ENCODE data around the gene TMEM169. TPM values are rescaled to one million over a fixed set of nuclear protein-coding genes. Genes with fewer than 3 reads are reported as not detected.
A peak's percentile ranks its signal among the peaks of the same experiment; 100 is the strongest.

TMEM169 gene
- total and polyA plus RNA-seq, 2 of the 13 experiments (the other 11 are each of a cell fraction or from before 2014, with no cell fraction given): 1.5 to 4.5 TPM

- TF ChIP-seq HOMEZ (CRISPR knock-in tag; IDR thresholded peaks at IDR 0.05; ENCODE audit: low read depth) (peak; percentile 83), BATF2 (CRISPR knock-in tag; IDR thresholded peaks at IDR 0.05) (no peak), ZBTB46 (CRISPR knock-in tag; IDR thresholded peaks at IDR 0.05; ENCODE audit: borderline replicate concordance) (peak; percentile 43; the same call in 1 of the 2 replicates), MLXIP (CRISPR knock-in tag; IDR thresholded peaks at IDR 0.05; ENCODE audit: borderline replicate concordance) (no peak), POLR2G (IDR thresholded peaks at IDR 0.05; ENCODE audit: low read depth, low read length) (peak; percentile 83), ZNF10 (CRISPR knock-in tag; IDR thresholded peaks at IDR 0.05; ENCODE audit: borderline replicate concordance, low read depth) (no peak), POLR2AphosphoS5 (IDR thresholded peaks at IDR 0.05; ENCODE audit: low read depth, low read length) (peak; percentile 69), FOXO1 (CRISPR knock-in tag; IDR thresholded peaks at IDR 0.05) (no peak), RAD21 (CRISPR knock-in tag; IDR thresholded peaks at IDR 0.05) (peak; percentile 12; the same call in 1 of the 2 replicates), ASH2L (IDR thresholded peaks at IDR 0.05; ENCODE audit: insufficient read length, low read depth, low read length) (peak; percentile 91), PRDM15 (CRISPR knock-in tag; IDR thresholded peaks at IDR 0.05) (no peak), NR2F1 (CRISPR knock-in tag; IDR thresholded peaks at IDR 0.05) (0 out of 4 replicates have a peak, but pooled peaks of 1 of the 2 experiments have one; percentile 53), PHF21A (CRISPR knock-in tag; IDR thresholded peaks at IDR 0.05) (peak; percentile 42; the same call in 1 of the 2 replicates), PHF5A (CRISPR knock-in tag; IDR thresholded peaks at IDR 0.05; ENCODE audit: low read depth, unreplicated experiment) (peak; percentile 38), KLF9 (CRISPR knock-in tag; IDR thresholded peaks at IDR 0.05; ENCODE audit: low read depth) (no peak; the same call in 1 of the 2 replicates), CCAR2 (optimal IDR thresholded peaks at IDR 0.05; ENCODE audit: low read depth, low read length) (no peak)
Observed at GRCh38 chr2:216114714-216115531, 33.2 kb downstream of the TMEM169 start (continued).
